HUES6 (cell line): ENCODE data around the gene ZNF644.

Experiments used
- H3K27ac ChIP-seq: 2 replicates; pipeline ENCODE4 v1.7.0; 2013; ENCODE audit warnings: low read depth, mild to moderate bottlenecking, low read length, inconsistent platforms
- H3K27me3 ChIP-seq: 2 replicates; pipeline ENCODE4 v1.6.1; 2013; ENCODE audit warnings: low read length; ENCODE audit not compliant: control insufficient read depth, insufficient read depth
- H3K36me3 ChIP-seq: 2 replicates; pipeline ENCODE4 v1.6.1; 2013; ENCODE audit warnings: low read length; ENCODE audit not compliant: control insufficient read depth, insufficient read depth
- H3K4me1 ChIP-seq: 2 replicates; pipeline ENCODE4 v1.6.1; 2013; ENCODE audit warnings: low read length; ENCODE audit not compliant: control insufficient read depth, insufficient read depth
- H3K4me3 ChIP-seq: 2 replicates; pipeline ENCODE4 v1.5.1; 2013; ENCODE audit warnings: low read depth, low read length
- H3K9ac ChIP-seq: one replicate; pipeline ENCODE4 v1.6.1; 2013; ENCODE audit warnings: mild to moderate bottlenecking, low read length
- H3K9me3 ChIP-seq: 2 replicates; pipeline ENCODE4 v1.6.1; 2013; ENCODE audit warnings: low read depth, low read length; ENCODE audit not compliant: control insufficient read depth, insufficient read depth

The ZNF644 gene

GRCh38 chr1:91006113-91006908 lies 15.5 kb downstream of the ZNF644 start:
- peaks cover 11% of the 10 kb centered on the region; the same call in 1 of the 2 replicates for H3K9me3 ChIP-seq
- H3K27ac ChIP-seq: no peak overlapping the region
- H3K36me3 ChIP-seq: 0 out of 2 replicates have a peak, but pooled peaks cover 6% of the 10 kb centered on the region
- H3K4me1 ChIP-seq: peaks cover 13% of the 10 kb centered on the region; the same call in 1 of the 2 replicates
- H3K27me3 ChIP-seq: no peaks in the 10 kb centered on the region
- H3K9ac ChIP-seq: no peak overlapping the region
- no peak overlapping the region for H3K4me3 ChIP-seq

GRCh38 chr1:91005285-91005684 lies 16.6 kb downstream of the ZNF644 start:
- Histone ChIP-seq H3K36me3 (0 out of 2 replicates have a peak, but pooled peaks cover 6% of the 10 kb centered on the region), H3K27ac (no peak overlapping the region), H3K9ac (no peak overlapping the region), H3K27me3 (no peaks in the 10 kb centered on the region), H3K9me3 (peaks cover 11% of the 10 kb centered on the region; the same call in 1 of the 2 replicates), H3K4me3 (no peak overlapping the region), H3K4me1 (peaks cover 11% of the 10 kb centered on the region; the same call in 1 of the 2 replicates)

GRCh38 chr1:91004145-91004544 lies 17.7 kb downstream of the ZNF644 start:
- H3K36me3 ChIP-seq: 0 out of 2 replicates have a peak, but pooled peaks cover 6% of the 10 kb centered on the region

GRCh38 chr1:90996742-90997413 lies 25.0 kb downstream of the ZNF644 start:
- H3K4me3 ChIP-seq: no peak overlapping the region
- H3K9me3 ChIP-seq: peaks cover 36% of the 10 kb centered on the region
- H3K36me3 ChIP-seq: peaks cover 18% of the 10 kb centered on the region; the same call in 1 of the 2 replicates
- no peak overlapping the region for H3K27ac ChIP-seq
- H3K9ac ChIP-seq: no peak overlapping the region
- peaks cover 2% of the 10 kb centered on the region; the same call in 1 of the 2 replicates for H3K4me1 ChIP-seq
- no peaks in the 10 kb centered on the region for H3K27me3 ChIP-seq

More at GRCh38 chr1:91004145-91004544, 17.7 kb downstream of the ZNF644 start:
- Histone ChIP-seq H3K27ac (no peak overlapping the region), H3K4me1 (peaks cover 4% of the 10 kb centered on the region; the same call in 1 of the 2 replicates), H3K9me3 (peaks cover 14% of the 10 kb centered on the region), H3K4me3 (no peak overlapping the region), H3K9ac (no peak overlapping the region), H3K27me3 (no peaks in the 10 kb centered on the region)

GRCh38 chr1:90995311-90995894 lies 26.4 kb downstream of the ZNF644 start:
- peaks cover 2% of the 10 kb centered on the region; the same call in 1 of the 2 replicates for H3K4me1 ChIP-seq
- no peak overlapping the region for H3K4me3 ChIP-seq
- peaks cover 32% of the 10 kb centered on the region; the same call in 1 of the 2 replicates for H3K36me3 ChIP-seq
- H3K9me3 ChIP-seq: peaks cover 50% of the 10 kb centered on the region
- no peaks in the 10 kb centered on the region for H3K27me3 ChIP-seq
- no peak overlapping the region for H3K27ac ChIP-seq
- no peak overlapping the region for H3K9ac ChIP-seq

GRCh38 chr1:90994461-90994860 lies 27.4 kb downstream of the ZNF644 start:
- Histone ChIP-seq H3K4me3 (no peak overlapping the region), H3K4me1 (peaks cover 2% of the 10 kb centered on the region; the same call in 1 of the 2 replicates), H3K27me3 (no peaks in the 10 kb centered on the region), H3K9me3 (peaks cover 59% of the 10 kb centered on the region), H3K36me3 (peaks cover 42% of the 10 kb centered on the region), H3K27ac (no peak overlapping the region), H3K9ac (no peak overlapping the region)

- no peak overlapping the region for H3K4me3 ChIP-seq
- no peak overlapping the region for H3K9ac ChIP-seq
- H3K9me3 ChIP-seq: peaks cover 66% of the 10 kb centered on the region
- H3K27me3 ChIP-seq: no peaks in the 10 kb centered on the region
- H3K4me1 ChIP-seq: peaks cover 2% of the 10 kb centered on the region; the same call in 1 of the 2 replicates
- H3K27ac ChIP-seq: no peak overlapping the region
- H3K36me3 ChIP-seq: peaks cover 48% of the 10 kb centered on the region
Measured at GRCh38 chr1:90993245-90993644, 28.6 kb downstream of the ZNF644 start.

- H3K27me3 ChIP-seq: no peaks in the 10 kb centered on the region
Measured at GRCh38 chr1:90990779-90991178, 31.1 kb downstream of the ZNF644 start.

GRCh38 chr1:90989990-90990389 lies 31.8 kb downstream of the ZNF644 start:
- H3K27ac ChIP-seq: no peak overlapping the region
- peaks cover 38% of the 10 kb centered on the region for H3K36me3 ChIP-seq
- H3K9ac ChIP-seq: no peak overlapping the region
- peaks cover 50% of the 10 kb centered on the region for H3K9me3 ChIP-seq
- H3K27me3 ChIP-seq: no peaks in the 10 kb centered on the region
- H3K4me1 ChIP-seq: peaks cover 2% of the 10 kb centered on the region; the same call in 1 of the 2 replicates
- H3K4me3 ChIP-seq: no peak overlapping the region

More at GRCh38 chr1:90990779-90991178, 31.1 kb downstream of the ZNF644 start:
- no peak overlapping the region for H3K4me3 ChIP-seq
- peaks cover 55% of the 10 kb centered on the region for H3K9me3 ChIP-seq
- no peak overlapping the region for H3K27ac ChIP-seq
- peaks cover 2% of the 10 kb centered on the region; the same call in 1 of the 2 replicates for H3K4me1 ChIP-seq
- peaks cover 40% of the 10 kb centered on the region for H3K36me3 ChIP-seq
- no peak overlapping the region for H3K9ac ChIP-seq

- no peak overlapping the region for H3K9ac ChIP-seq
- H3K36me3 ChIP-seq: peaks cover 38% of the 10 kb centered on the region
- no peak overlapping the region for H3K4me3 ChIP-seq
- H3K27me3 ChIP-seq: no peaks in the 10 kb centered on the region
- H3K9me3 ChIP-seq: peaks cover 50% of the 10 kb centered on the region
- no peak overlapping the region for H3K27ac ChIP-seq
- H3K4me1 ChIP-seq: peaks cover under 1% of the 10 kb centered on the region; the same call in 1 of the 2 replicates
Measured at GRCh38 chr1:90989302-90989701, 32.5 kb downstream of the ZNF644 start.
